ENCODE measurements around the gene EEF2. TPM values are rescaled to one million over a fixed set of nuclear protein-coding genes. Genes with fewer than 3 reads are reported as not detected.

EEF2 gene
- total RNA-seq, 2 donors from 2014 or later = 1,913 to 2,886 TPM

- Histone ChIP-seq H3K27me3 (ENCODE audit: control insufficient read depth, insufficient read depth, low read length, poor library complexity, severe bottlenecking) (no peaks in the 10 kb centered on the region), H3K4me3 (ENCODE audit: low read length) (no peak overlapping the region), H3K9me3 (ENCODE audit: control insufficient read depth, low read length) (no peaks in the 10 kb centered on the region), H3K4me1 (ENCODE audit: control insufficient read depth, insufficient read depth, low read length) (no peaks in the 10 kb centered on the region), H3K36me3 (ENCODE audit: control insufficient read depth, insufficient read depth, low read length) (no peaks in the 10 kb centered on the region), H3K27ac (ENCODE audit: low read depth, low read length) (no peak overlapping the region), H3K9ac (ENCODE audit: extremely low read depth, low read length, poor library complexity, severe bottlenecking) (no peak overlapping the region)
- no peak for DNase-seq
- 93 to 96% methylated on average over 14 to 20 of the region's 29 CpGs for WGBS, 2 experiments (ENCODE audit: insufficient coverage in 1 of 2, insufficient read length in 1 of 2)
- peaks cover 7% of the 10 kb centered on the region for H3K36me3 Mint-ChIP-seq (ENCODE audit: low read depth)
- no peaks in the 10 kb centered on the region for H3K27me3 Mint-ChIP-seq (ENCODE audit: insufficient read depth)
- H3K27ac Mint-ChIP-seq = no peak overlapping the region
- H3K9me3 Mint-ChIP-seq = no peaks in the 10 kb centered on the region
- TF ChIP-seq, protein P1, sequence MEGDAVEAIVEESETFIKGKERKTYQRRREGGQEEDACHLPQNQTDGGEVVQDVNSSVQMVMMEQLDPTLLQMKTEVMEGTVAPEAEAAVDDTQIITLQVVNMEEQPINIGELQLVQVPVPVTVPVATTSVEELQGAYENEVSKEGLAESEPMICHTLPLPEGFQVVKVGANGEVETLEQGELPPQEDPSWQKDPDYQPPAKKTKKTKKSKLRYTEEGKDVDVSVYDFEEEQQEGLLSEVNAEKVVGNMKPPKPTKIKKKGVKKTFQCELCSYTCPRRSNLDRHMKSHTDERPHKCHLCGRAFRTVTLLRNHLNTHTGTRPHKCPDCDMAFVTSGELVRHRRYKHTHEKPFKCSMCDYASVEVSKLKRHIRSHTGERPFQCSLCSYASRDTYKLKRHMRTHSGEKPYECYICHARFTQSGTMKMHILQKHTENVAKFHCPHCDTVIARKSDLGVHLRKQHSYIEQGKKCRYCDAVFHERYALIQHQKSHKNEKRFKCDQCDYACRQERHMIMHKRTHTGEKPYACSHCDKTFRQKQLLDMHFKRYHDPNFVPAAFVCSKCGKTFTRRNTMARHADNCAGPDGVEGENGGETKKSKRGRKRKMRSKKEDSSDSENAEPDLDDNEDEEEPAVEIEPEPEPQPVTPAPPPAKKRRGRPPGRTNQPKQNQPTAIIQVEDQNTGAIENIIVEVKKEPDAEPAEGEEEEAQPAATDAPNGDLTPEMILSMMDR (conservative IDR thresholded peaks at IDR 0.05) = no peak
- H3K4me1 Mint-ChIP-seq = no peaks in the 10 kb centered on the region
- no peak overlapping the region for H3K4me3 Mint-ChIP-seq
These were observed 48.5 kb downstream of the EEF2 start for GRCh38 chr19:3936506-3937442.

- Histone ChIP-seq H3K27me3 (ENCODE audit: control insufficient read depth, insufficient read depth, low read length, poor library complexity, severe bottlenecking) (no peaks in the 10 kb centered on the region), H3K9me3 (ENCODE audit: control insufficient read depth, low read length) (no peaks in the 10 kb centered on the region), H3K27ac (ENCODE audit: low read depth, low read length) (peak within 1 kb of the TSS; percentile 22), H3K4me1 (ENCODE audit: control insufficient read depth, insufficient read depth, low read length) (no peaks in the 10 kb centered on the region), H3K9ac (ENCODE audit: extremely low read depth, low read length, poor library complexity, severe bottlenecking) (peak within 1 kb of the TSS; percentile 63), H3K4me3 (ENCODE audit: low read length) (peak within 1 kb of the TSS; percentile 76), H3K36me3 (ENCODE audit: control insufficient read depth, insufficient read depth, low read length) (no peaks in the 10 kb centered on the region)
- TF ChIP-seq, protein P1 (conservative IDR thresholded peaks at IDR 0.05) = no peak
- H3K4me1 Mint-ChIP-seq = no peaks in the 10 kb centered on the region
- no peaks in the 10 kb centered on the region for H3K27me3 Mint-ChIP-seq (ENCODE audit: insufficient read depth)
- peak within 1 kb of the TSS; percentile 69 for H3K4me3 Mint-ChIP-seq
- H3K27ac Mint-ChIP-seq = peak within 1 kb of the TSS; percentile 95
- no peaks in the 10 kb centered on the region for H3K36me3 Mint-ChIP-seq (ENCODE audit: low read depth)
- peak; percentile 97 for DNase-seq
- 2% methylated on average over 9 to 51 of the region's 51 CpGs for WGBS, 2 experiments (ENCODE audit: insufficient coverage in 1 of 2, insufficient read length in 1 of 2)
- H3K9me3 Mint-ChIP-seq = no peaks in the 10 kb centered on the region
These were observed 52.1 kb downstream of the EEF2 start, which contains the start of gene NMRK2 for GRCh38 chr19:3932931-3933810. NMRK2 (plus strand) TSS chr19:3933069; CDS start chr19:3933672, 603 bp downstream.

- WGBS, 2 experiments (ENCODE audit: insufficient coverage in 1 of 2, insufficient read length in 1 of 2) = 88 to 93% methylated on average over 7 to 8 of the region's 8 CpGs
- DNase-seq = no peak
These were observed 54.2 kb downstream of the EEF2 start for GRCh38 chr19:3931041-3931440.

More at GRCh38 chr19:3931041-3931440, 54.2 kb downstream of the EEF2 start:
- H3K9ac ChIP-seq (ENCODE audit: extremely low read depth, low read length, poor library complexity, severe bottlenecking) = no peak overlapping the region
- H3K36me3 ChIP-seq (ENCODE audit: control insufficient read depth, insufficient read depth, low read length) = no peaks in the 10 kb centered on the region
- H3K27ac ChIP-seq (ENCODE audit: low read depth, low read length) = no peak overlapping the region
- no peak overlapping the region for H3K4me3 ChIP-seq (ENCODE audit: low read length)
- no peak overlapping the region for H3K27ac Mint-ChIP-seq
- no peak overlapping the region for H3K4me3 Mint-ChIP-seq
- TF ChIP-seq, protein P1 (conservative IDR thresholded peaks at IDR 0.05) = no peak
- no peaks in the 10 kb centered on the region for H3K27me3 ChIP-seq (ENCODE audit: control insufficient read depth, insufficient read depth, low read length, poor library complexity, severe bottlenecking)
- H3K27me3 Mint-ChIP-seq (ENCODE audit: insufficient read depth) = no peaks in the 10 kb centered on the region
- no peaks in the 10 kb centered on the region for H3K9me3 Mint-ChIP-seq
- no peaks in the 10 kb centered on the region for H3K9me3 ChIP-seq (ENCODE audit: control insufficient read depth, low read length)
- no peaks in the 10 kb centered on the region for H3K4me1 ChIP-seq (ENCODE audit: control insufficient read depth, insufficient read depth, low read length)
- no peaks in the 10 kb centered on the region for H3K4me1 Mint-ChIP-seq
- H3K36me3 Mint-ChIP-seq (ENCODE audit: low read depth) = no peaks in the 10 kb centered on the region

All from endodermal cell (in vitro differentiated cells).